PC-3 (cell line): ENCODE measurements around the gene GSTT2B. TPM values are rescaled to one million over a fixed set of nuclear protein-coding genes. Genes with fewer than 3 reads are reported as not detected.
"Not testable (repeated sequence)": the region's sequence is repeated elsewhere in the genome, so short reads cannot be mapped to it uniquely, and the experiment has no call there.

Experiments
- ATAC-seq: fragments of 200-7000 bp; cut with Tn5 transposase; 2 replicates; pipeline ENCODE4 v1.9.1; 2020; ENCODE audit warnings: mild to moderate bottlenecking, moderate library complexity
- Bru-seq: library from RNA; stranded (reverse); fragments of 400-500 nt; gene quantifications from one replicate; lab custom pipeline; 2021; lab: Mats Ljungman, UMichigan
- BruChase-seq, 2 experiments: library from RNA; stranded (reverse); fragments of 400-500 nt; gene quantifications; one replicate each; lab custom pipeline; 2021; lab: Mats Ljungman, UMichigan
- BruUV-seq: library from RNA; stranded (reverse); fragments of 400-500 nt; replicated peaks from 2 replicates; lab custom pipeline; 2021; lab: Mats Ljungman, UMichigan
- CTCF ChIA-PET: fragments of 300-600 bp; sonication (Branson Sonifier 250); formaldehyde crosslinking; loops from one replicate; lab custom pipeline; 2022; ENCODE audit warnings: antibody characterized with exemption; lab: Charles Lee
- POLR2A ChIA-PET: fragments of 300-600 bp; sonication (Branson Sonifier 250); formaldehyde crosslinking; loops from one replicate; lab custom pipeline; 2022; ENCODE audit warnings: antibody characterized with exemption; ENCODE audit not compliant: unreplicated experiment; lab: Charles Lee
- DNase-seq: peaks from one replicate; pipeline ENCODE4 v3.0.0-alpha.2; 2015
- H2AFZ ChIP-seq: fragments of 300-600 bp; sonication (generic); 2 replicates; pipeline ENCODE4 v1.6.0; 2016; ENCODE audit warnings: antibody characterized with exemption, low read length
- H3F3A ChIP-seq: fragments of 300-600 bp; sonication (generic); one replicate; pipeline ENCODE4 v1.6.0; 2017; ENCODE audit warnings: antibody characterized with exemption, low read length, control low read depth, mild to moderate bottlenecking; ENCODE audit not compliant: unreplicated experiment
- H3K27ac ChIP-seq: fragments of 300-600 bp; sonication (generic); 2 replicates; pipeline ENCODE4 v1.5.1; 2016; ENCODE audit warnings: mild to moderate bottlenecking, low read length
- H3K27me3 ChIP-seq: fragments of 300-600 bp; sonication (generic); 2 replicates; pipeline ENCODE4 v1.6.1; 2016; ENCODE audit warnings: low read length, mixed read lengths
- H3K36me3 ChIP-seq: fragments of 300-600 bp; sonication (generic); 2 replicates; pipeline ENCODE4 v1.6.1; 2016; ENCODE audit warnings: low read depth, mixed run types, low read length, mixed read lengths
- H3K4me1 ChIP-seq: fragments of 300-600 bp; sonication (generic); 2 replicates; pipeline ENCODE4 v1.5.1; 2016; ENCODE audit warnings: low read length; ENCODE audit not compliant: insufficient read depth
- H3K4me2 ChIP-seq: fragments of 300-600 bp; sonication (generic); 2 replicates; pipeline ENCODE4 v1.6.0; 2016; ENCODE audit warnings: low read length
- H3K4me3 ChIP-seq: fragments of 300-600 bp; sonication (generic); 2 replicates; pipeline ENCODE4 v1.5.1; 2016; ENCODE audit warnings: mild to moderate bottlenecking, low read length, mixed read lengths
- H3K79me2 ChIP-seq: fragments of 300-600 bp; sonication (generic); 2 replicates; pipeline ENCODE4 v1.6.1; 2017; ENCODE audit warnings: low read length, mixed read lengths
- H3K9ac ChIP-seq: fragments of 300-600 bp; sonication (generic); 2 replicates; pipeline ENCODE4 v1.6.0; 2016; ENCODE audit warnings: mild to moderate bottlenecking, low read length
- H3K9me2 ChIP-seq: fragments of 300-600 bp; sonication (generic); replicated peaks from 2 replicates; pipeline ENCODE4 v1.6.1; 2016; ENCODE audit warnings: mixed run types, low read length, mixed read lengths
- H3K9me3 ChIP-seq: fragments of 300-600 bp; sonication (generic); 2 replicates; pipeline ENCODE4 v1.6.1; 2016; ENCODE audit warnings: low read length, mixed read lengths
- H4K20me1 ChIP-seq: fragments of 300-600 bp; sonication (generic); 2 replicates; pipeline ENCODE4 v1.6.1; 2016; ENCODE audit warnings: low read length, mixed read lengths
- CTCF ChIP-seq: fragments of 300-600 bp; sonication (generic); conservative IDR thresholded peaks from 2 replicates; pipeline ENCODE4 v1.5.1; 2017; ENCODE audit warnings: antibody characterized with exemption, low read depth, mild to moderate bottlenecking, low read length
- EZH2 ChIP-seq: fragments of 300-600 bp; sonication (generic); IDR thresholded peaks from one replicate; pipeline ENCODE4 v1.6.1; 2017; ENCODE audit warnings: antibody characterized with exemption, mild to moderate bottlenecking, low read length; ENCODE audit not compliant: unreplicated experiment
- EZH2phosphoT487 ChIP-seq: fragments of 300-600 bp; sonication (generic); IDR thresholded peaks from 2 replicates; pipeline ENCODE4 v1.6.1; 2018; ENCODE audit warnings: mild to moderate bottlenecking, antibody characterized with exemption, low read length, borderline replicate concordance
- intact Hi-C: fragments of 100-400 bp; cut with micrococcal nuclease; formaldehyde crosslinking; loops from 2 replicates; pipeline ENCODE4 v1.9.0; 2023
- long read RNA-seq: library from polyadenylated mRNA; unstranded; transcript quantifications from one replicate; pipeline ENCODE4 v2.0.0, GENCODE V29; 2021; ENCODE audit not compliant: unreplicated experiment
- total RNA-seq: library from RNA; depleted of rRNA; stranded (reverse); fragments of >200 nt; gene quantifications from 2 replicates; pipeline ENCODE4 v1.2.3, GENCODE V29; 2014; rRNA removed

Gene GSTT2B
- total RNA-seq (2.6 and 3.2 TPM in 2 replicates), Bru-seq, nascent RNA (percentile 44 among the genes with signal in this experiment), BruChase-seq, experiment 1, labeled RNA remaining after a 6-hour chase (percentile 46 among the genes with signal in this experiment), BruChase-seq, experiment 2, labeled RNA remaining after a 2-hour chase (percentile 38 among the genes with signal in this experiment)
- long read RNA-seq, partial matches to known transcripts = 4 of 7 reads
- long read RNA-seq, other reads (novel, unspliced or antisense) = 3 of 7 reads

GRCh38 chr22:23961084-23961771 lies at the start of gene GSTT2B:
TSS of gene GSTT2B (minus strand) at chr22:23961195. CDS start at chr22:23961131, 64 bp downstream.
- H3K4me2 ChIP-seq, CTCF ChIA-PET: not testable (repeated sequence)

GRCh38 chr22:24010018-24010391 lies 49.0 kb upstream of the GSTT2B start:
- Histone ChIP-seq H3K4me2 (no peak overlapping the region), H4K20me1 (no peaks in the 10 kb centered on the region), H3F3A (no peaks in the 10 kb centered on the region), H3K4me1 (no peaks in the 10 kb centered on the region), H3K79me2 (peaks cover 37% of the 10 kb centered on the region), H3K9ac (no peak overlapping the region), H3K9me3 (no peaks in the 10 kb centered on the region), H3K9me2 (no peaks in the 10 kb centered on the region), H3K36me3 (no peaks in the 10 kb centered on the region), H2AFZ (no peak overlapping the region), H3K4me3 (no peak overlapping the region), H3K27me3 (no peaks in the 10 kb centered on the region), H3K27ac (no peak overlapping the region)
- intact Hi-C loops = no loop called here
- BruUV-seq = no TSS peak
- ATAC-seq (no peak), DNase-seq (no peak)
- ChIA-PET CTCF (no interaction called here), POLR2A (no interaction called here)
- TF ChIP-seq CTCF (no peak), EZH2 (no peak), EZH2phosphoT487 (no peak)

More at GRCh38 chr22:23961084-23961771, at the start of gene GSTT2B:
- H4K20me1 ChIP-seq, BruUV-seq, DNase-seq, H3K27ac ChIP-seq, H3K36me3 ChIP-seq, H3F3A ChIP-seq, H3K9me2 ChIP-seq, POLR2A ChIA-PET, H3K4me3 ChIP-seq, H3K4me1 ChIP-seq, H3K79me2 ChIP-seq, H3K9ac ChIP-seq, intact Hi-C loops, H2AFZ ChIP-seq, H3K27me3 ChIP-seq, H3K9me3 ChIP-seq: not testable (repeated sequence)
- ATAC-seq = peak; percentile 89

GRCh38 chr22:24009227-24010017 lies 48.4 kb upstream of the GSTT2B start:
- H3K4me1 ChIP-seq = no peaks in the 10 kb centered on the region
- ChIA-PET CTCF (no interaction called here), POLR2A (no interaction called here)
- H3K9me2 ChIP-seq = no peaks in the 10 kb centered on the region
- intact Hi-C loops = no loop called here
- H3F3A ChIP-seq = no peaks in the 10 kb centered on the region
- H3K36me3 ChIP-seq = no peaks in the 10 kb centered on the region
- H3K27ac ChIP-seq = no peak overlapping the region
- H2AFZ ChIP-seq = no peak overlapping the region
- no peak for TF ChIP-seq EZH2phosphoT487
- TF ChIP-seq CTCF = no peak
- TF ChIP-seq EZH2 = no peak
- H3K4me2 ChIP-seq = no peak overlapping the region
- ATAC-seq (no peak), DNase-seq (no peak)
- no peaks in the 10 kb centered on the region for H4K20me1 ChIP-seq
- H3K4me3 ChIP-seq = no peak overlapping the region
- no peaks in the 10 kb centered on the region for H3K9me3 ChIP-seq
- H3K9ac ChIP-seq = no peak overlapping the region
- H3K79me2 ChIP-seq = peaks cover 32% of the 10 kb centered on the region
- H3K27me3 ChIP-seq = no peaks in the 10 kb centered on the region
- no TSS peak for BruUV-seq
